Measurements from ENCODE around the gene TTC34. TPM values are rescaled to one million over a fixed set of nuclear protein-coding genes. Genes with fewer than 3 reads are reported as not detected.

The TTC34 gene
- total and polyA plus RNA-seq, 9 of the 15 experiments (the other 6 are each of a cell fraction or from before 2014, with no cell fraction given), result 0.03 to 0.38 (median 0.05) TPM; not detected in 2

DNA sequence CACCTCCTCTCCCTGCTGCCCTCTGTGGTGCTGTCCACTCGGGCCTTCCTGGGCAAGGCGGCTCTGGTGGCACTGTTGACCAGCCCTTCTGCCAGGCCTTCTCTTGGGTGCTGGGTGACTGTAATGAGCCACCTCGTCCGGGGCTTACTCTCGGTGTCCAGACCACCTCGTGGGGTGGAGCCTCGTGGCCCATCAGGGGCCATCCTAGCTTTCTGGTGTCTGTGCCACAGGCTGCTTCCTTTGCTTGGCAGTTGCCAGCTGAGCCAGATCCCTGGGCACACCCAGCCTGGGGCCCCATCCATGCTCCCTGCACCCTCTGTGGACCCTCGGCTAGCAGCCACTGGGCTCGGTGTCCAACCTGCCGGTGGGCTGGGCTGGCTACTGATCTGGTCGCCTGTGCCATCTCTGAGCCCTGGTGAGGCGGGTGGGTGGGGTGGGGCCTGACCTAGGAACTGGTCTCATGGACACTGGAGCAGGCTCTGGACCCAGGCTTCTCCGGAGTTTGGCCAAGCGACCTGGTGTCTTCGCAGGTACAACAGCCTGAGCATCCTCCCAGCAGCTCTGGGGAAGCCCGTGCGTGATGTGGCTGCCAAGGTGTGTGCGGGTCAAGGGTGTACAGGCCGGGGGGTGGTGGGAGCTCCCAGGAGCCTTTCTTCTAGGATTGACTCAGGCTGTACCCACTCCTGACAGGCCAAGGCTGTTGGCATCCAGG is 213.5 kb downstream of the TTC34 start (continued):
- no peak for TF ChIP-seq PHF20 (IDR thresholded peaks at IDR 0.05; ENCODE audit: partially characterized antibody)
- TF ChIP-seq MTA1 (IDR thresholded peaks at IDR 0.05; ENCODE audit: borderline replicate concordance), result no peak
- TF ChIP-seq, protein P1, sequence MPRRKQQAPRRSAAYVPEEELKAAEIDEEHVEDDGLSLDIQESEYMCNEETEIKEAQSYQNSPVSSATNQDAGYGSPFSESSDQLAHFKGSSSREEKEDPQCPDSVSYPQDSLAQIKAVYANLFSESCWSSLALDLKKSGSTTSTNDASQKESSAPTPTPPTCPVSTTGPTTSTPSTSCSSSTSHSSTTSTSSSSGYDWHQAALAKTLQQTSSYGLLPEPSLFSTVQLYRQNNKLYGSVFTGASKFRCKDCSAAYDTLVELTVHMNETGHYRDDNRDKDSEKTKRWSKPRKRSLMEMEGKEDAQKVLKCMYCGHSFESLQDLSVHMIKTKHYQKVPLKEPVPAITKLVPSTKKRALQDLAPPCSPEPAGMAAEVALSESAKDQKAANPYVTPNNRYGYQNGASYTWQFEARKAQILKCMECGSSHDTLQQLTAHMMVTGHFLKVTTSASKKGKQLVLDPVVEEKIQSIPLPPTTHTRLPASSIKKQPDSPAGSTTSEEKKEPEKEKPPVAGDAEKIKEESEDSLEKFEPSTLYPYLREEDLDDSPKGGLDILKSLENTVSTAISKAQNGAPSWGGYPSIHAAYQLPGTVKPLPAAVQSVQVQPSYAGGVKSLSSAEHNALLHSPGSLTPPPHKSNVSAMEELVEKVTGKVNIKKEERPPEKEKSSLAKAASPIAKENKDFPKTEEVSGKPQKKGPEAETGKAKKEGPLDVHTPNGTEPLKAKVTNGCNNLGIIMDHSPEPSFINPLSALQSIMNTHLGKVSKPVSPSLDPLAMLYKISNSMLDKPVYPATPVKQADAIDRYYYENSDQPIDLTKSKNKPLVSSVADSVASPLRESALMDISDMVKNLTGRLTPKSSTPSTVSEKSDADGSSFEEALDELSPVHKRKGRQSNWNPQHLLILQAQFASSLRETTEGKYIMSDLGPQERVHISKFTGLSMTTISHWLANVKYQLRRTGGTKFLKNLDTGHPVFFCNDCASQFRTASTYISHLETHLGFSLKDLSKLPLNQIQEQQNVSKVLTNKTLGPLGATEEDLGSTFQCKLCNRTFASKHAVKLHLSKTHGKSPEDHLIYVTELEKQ (CRISPR knock-in tag; IDR thresholded peaks at IDR 0.05), result no peak
- TF ChIP-seq HDAC1 (IDR thresholded peaks at IDR 0.05), result no peak
- no peak for TF ChIP-seq ZNF57 (CRISPR knock-in tag; IDR thresholded peaks at IDR 0.05)
